Activated T-helper 17 cell treated with anti-CD3 and anti-CD28 coated beads, Interleukin-2, amount 50 U/mL, for 72 hours (primary cell): ENCODE results near the gene DKK3. TPM values are rescaled to one million over a fixed set of nuclear protein-coding genes. Genes with fewer than 3 reads are reported as not detected.
A peak's percentile ranks its signal among the peaks of the same experiment; 100 is the strongest.

Experiments used
- ATAC-seq: fragments of 150-1000 bp; cut with Tn5 transposase; replicated peaks from 2 replicates; pipeline ENCODE4 v1.10.0; 2021; ENCODE audit warnings: mild to moderate bottlenecking, moderate library complexity
- H3K27ac Mint-ChIP-seq: one replicate; pipeline ENCODE4 v1.8.0; 2022; ENCODE audit warnings: mixed read lengths
- H3K27me3 Mint-ChIP-seq: one replicate; pipeline ENCODE4 v1.8.0; 2022; ENCODE audit warnings: mixed read lengths
- H3K36me3 Mint-ChIP-seq: one replicate; pipeline ENCODE4 v1.8.0; 2022; ENCODE audit warnings: low read depth, mild to moderate bottlenecking, mixed read lengths
- H3K4me1 Mint-ChIP-seq: one replicate; pipeline ENCODE4 v1.8.0; 2022; ENCODE audit warnings: mixed read lengths
- H3K4me3 Mint-ChIP-seq: one replicate; pipeline ENCODE4 v1.8.0; 2022; ENCODE audit warnings: mild to moderate bottlenecking, mixed read lengths
- H3K9me3 Mint-ChIP-seq: one replicate; pipeline ENCODE4 v1.8.0; 2022; ENCODE audit warnings: mixed read lengths
- total RNA-seq, 2 donors: library from RNA; stranded (reverse); gene quantifications; one replicate each; pipeline ENCODE4 v1.2.3, GENCODE V29; 2022

The DKK3 gene
- total RNA-seq = not detected

DNA sequence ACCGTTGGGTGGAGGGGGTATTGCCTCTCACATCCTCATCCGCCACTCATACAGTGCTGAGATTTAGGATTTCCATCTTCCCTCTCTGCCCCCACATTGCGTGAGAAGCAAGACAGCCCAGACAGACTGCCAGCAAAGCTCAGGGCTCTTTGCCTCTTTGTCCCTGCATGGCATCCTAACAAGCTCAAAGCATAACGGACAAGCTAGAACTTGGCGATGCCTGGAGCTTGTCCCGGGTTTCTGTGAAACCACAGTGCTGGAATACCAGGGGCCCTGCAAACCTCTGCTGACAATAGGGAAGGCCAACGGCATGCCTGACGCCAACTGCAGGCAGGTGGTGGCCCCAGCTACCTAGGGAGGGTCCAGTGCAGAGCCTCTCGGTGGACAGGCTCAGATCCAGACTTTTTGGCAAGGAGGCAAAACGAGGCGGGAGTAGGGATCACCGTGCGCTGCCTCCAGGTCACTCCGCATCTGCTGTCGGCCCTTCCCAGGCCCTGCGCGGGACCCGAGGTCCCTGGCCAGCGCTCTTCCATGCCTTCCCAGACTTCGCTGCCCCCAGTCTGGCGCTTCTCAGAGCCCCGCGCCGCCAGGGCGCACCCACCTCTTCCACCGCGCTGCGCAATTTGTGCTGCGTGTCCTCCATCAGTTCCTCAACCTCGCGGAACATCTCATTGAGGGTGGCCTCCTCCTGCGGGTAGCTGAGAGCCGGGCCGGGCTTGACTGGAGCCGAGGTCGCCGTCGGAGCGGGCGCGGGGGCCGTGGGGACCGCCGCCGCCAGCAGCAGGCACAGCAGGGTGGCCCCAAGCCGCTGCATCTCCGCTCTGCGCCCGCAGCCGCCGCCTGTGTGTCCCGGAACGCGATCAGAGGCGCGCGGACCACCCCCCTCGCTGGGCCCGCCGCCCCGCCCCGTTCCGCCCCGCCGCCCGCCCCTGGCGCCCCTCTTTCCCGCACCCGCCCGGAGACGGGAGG, at the start of gene DKK3:
TSS of gene DKK3 (minus strand) at position 858 of the 969 bp plus-strand sequence. CDS start at position 814, 44 bp downstream.
- H3K36me3 Mint-ChIP-seq = no peaks in the 10 kb centered on the region
- peaks cover 5% of the 10 kb centered on the region for H3K4me1 Mint-ChIP-seq
- no peaks in the 10 kb centered on the region for H3K9me3 Mint-ChIP-seq
- H3K4me3 Mint-ChIP-seq = peak within 1 kb of the TSS; percentile 67
- H3K27ac Mint-ChIP-seq = no peak within 1 kb of the TSS
- peaks cover 55% of the 10 kb centered on the region for H3K27me3 Mint-ChIP-seq
- ATAC-seq = no peak

DNA sequence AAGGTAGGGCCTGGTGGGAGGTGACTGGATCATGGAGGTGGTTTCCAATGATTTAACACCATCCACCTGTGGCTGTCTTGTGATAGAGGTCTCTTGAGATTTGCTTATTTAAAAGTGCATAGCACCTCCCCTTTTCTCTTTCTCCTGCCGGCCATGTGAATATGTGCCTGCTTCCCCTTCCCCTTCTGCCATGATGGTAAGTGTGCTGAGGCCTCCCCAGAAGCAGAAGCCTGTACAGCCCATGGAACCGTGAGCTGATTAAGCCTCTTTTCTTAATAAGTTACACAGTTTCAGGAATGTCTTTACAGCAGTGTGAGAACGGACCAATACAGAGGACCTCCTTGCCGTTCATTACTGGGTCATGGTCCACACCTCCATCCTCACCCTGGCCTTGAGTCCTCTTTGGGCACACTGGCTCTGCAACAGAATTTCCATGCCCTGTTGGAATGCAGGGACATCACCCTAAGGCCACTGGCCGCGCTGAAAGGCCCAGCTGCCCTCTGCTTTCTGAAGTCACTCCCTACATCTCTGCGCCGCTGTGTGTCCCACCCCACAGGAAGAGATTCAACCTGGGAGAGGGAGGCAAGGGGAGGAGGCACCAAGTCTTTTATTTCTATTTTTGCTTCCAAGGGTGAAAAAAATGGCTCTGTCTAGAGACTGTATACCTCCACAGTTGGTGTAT, 49.0 kb upstream of the DKK3 start:
- ATAC-seq = no peak
- H3K27me3 Mint-ChIP-seq = no peaks in the 10 kb centered on the region
- H3K9me3 Mint-ChIP-seq = no peaks in the 10 kb centered on the region
- H3K4me1 Mint-ChIP-seq = no peaks in the 10 kb centered on the region
- no peaks in the 10 kb centered on the region for H3K36me3 Mint-ChIP-seq
- no peak overlapping the region for H3K4me3 Mint-ChIP-seq
- no peak overlapping the region for H3K27ac Mint-ChIP-seq

DNA sequence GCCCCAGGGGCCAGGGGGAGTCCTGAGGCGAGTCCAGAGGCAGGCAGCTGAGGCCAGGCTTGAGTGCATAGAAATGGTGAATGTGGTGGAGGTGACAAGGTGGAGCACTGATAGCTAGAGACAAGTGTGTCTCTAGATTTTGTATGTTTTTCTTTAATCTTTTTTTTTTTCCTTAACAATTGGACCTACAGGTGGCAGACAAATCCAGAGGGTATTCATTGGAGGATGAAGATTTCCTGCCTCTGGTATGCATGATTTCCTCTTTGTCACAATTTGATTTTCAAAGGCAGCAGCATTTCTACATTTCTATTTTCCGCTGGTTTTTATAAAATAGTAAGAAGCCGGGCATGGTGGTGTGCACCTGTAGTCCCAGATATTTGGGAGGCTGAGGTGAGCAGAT, 47.7 kb upstream of the DKK3 start:
- Mint-ChIP-seq H3K27me3 (no peaks in the 10 kb centered on the region), H3K4me3 (no peak overlapping the region), H3K4me1 (no peaks in the 10 kb centered on the region), H3K9me3 (no peaks in the 10 kb centered on the region), H3K27ac (peak overlapping the region; percentile 39), H3K36me3 (no peaks in the 10 kb centered on the region)
- ATAC-seq = no peak

DNA sequence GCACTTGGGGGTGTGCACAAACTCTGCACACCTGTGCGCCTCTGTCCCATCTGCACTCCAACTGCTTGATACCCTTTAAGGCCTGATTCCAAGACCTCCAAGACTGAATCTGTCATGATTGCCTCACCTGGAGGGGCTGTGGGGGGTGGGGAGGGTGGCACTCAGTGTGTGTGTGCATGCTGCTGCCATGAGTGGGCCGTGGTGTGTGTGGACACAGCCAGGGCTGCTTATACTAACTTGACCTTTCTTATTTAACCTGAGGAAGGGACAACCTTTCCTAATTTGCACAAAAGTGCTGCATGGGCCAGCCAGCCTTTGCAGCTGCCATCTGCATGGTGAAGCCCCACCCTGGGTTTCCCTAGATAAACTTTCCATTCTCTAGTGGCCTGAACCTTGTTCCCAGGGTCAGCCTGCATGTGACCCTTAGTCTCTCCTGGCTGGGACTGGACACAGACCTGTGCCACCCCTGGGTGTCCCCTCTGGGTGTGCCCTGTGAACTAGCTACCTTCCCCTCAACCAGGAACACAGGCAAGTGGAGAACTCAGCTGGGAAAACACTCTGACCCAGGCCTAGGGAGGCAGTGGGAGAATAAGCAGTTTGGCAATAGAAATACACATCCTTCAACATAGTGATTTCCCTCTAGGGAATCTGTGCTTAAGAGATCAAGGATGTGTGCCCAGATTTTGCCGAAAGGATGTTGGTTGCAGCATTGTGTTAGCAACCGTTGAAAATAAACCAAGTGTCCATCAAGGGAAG, 45.4 kb upstream of the DKK3 start:
- no peaks in the 10 kb centered on the region for H3K4me1 Mint-ChIP-seq
- no peaks in the 10 kb centered on the region for H3K27me3 Mint-ChIP-seq
- H3K27ac Mint-ChIP-seq = no peak overlapping the region
- H3K9me3 Mint-ChIP-seq = no peaks in the 10 kb centered on the region
- H3K36me3 Mint-ChIP-seq = no peaks in the 10 kb centered on the region
- no peak for ATAC-seq
- no peak overlapping the region for H3K4me3 Mint-ChIP-seq

DNA sequence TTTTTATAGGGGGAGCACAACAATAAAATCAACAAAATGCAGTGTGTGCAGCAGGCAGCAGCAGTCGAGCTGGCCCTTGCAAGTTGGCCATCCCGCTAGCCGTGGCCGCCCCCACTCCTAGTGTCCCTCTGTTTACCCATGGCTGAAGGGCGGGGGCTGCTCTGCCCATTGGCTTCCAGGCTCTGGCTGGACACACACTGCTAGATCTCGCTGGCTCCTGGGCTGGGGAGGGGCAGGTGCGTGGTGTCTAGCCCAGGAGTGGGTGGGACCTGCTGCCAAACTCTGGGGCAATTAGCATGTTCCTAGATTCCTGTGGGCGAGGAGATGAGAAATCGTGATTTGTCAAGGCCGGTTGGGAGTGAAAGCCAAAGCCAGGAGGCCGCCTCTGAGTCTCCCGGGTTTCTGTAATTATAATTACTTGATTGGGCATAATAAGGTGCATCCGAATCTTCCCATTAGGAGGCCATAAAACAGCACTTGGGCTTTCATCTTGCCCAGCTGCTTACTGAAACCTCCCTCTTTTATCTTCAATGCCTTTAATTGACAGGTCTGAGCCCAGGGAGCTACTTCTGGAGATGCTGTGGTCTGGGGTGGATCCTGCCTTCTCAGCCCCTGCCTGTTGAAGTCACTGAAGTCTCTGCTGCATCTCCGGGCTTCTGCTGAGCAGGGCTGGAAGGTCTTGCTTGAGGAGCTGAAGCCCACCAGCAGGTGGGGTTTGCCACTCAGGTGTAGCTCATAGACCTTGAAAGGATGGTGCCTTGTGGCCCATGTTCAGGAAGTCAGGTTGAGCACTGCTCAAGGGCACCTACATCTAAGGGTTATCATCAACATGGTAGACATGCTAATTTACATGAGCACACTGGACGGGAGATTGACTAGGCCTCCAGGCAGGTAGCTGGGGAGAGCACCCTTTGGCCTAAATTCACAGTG, 44.5 kb upstream of the DKK3 start:
- H3K4me3 Mint-ChIP-seq = no peak overlapping the region
- H3K9me3 Mint-ChIP-seq = no peaks in the 10 kb centered on the region
- H3K27ac Mint-ChIP-seq = no peak overlapping the region
- H3K4me1 Mint-ChIP-seq = no peaks in the 10 kb centered on the region
- no peaks in the 10 kb centered on the region for H3K27me3 Mint-ChIP-seq
- ATAC-seq = no peak
- no peaks in the 10 kb centered on the region for H3K36me3 Mint-ChIP-seq

DNA sequence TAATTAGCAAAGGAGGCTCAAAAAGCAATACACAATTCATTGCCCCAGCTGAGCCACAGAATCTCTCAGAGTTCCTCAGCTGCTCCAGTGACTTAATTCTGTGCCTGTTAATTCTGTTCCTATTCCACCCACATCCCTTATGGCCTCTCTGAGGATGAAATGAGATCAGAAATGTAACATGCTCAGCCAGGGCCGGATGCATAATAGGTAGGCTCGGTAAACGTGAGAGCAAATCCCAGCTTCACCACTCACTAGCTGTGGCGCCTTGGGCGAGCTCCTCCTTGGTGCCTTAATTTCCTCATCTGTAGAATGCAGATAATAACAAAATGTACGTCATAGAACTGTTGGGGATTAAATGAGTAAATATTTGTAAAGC, 42.8 kb upstream of the DKK3 start:
- Mint-ChIP-seq H3K36me3 (no peaks in the 10 kb centered on the region), H3K27me3 (no peaks in the 10 kb centered on the region), H3K4me3 (no peak overlapping the region), H3K4me1 (peaks cover 6% of the 10 kb centered on the region), H3K27ac (no peak overlapping the region), H3K9me3 (no peaks in the 10 kb centered on the region)
- no peak for ATAC-seq

DNA sequence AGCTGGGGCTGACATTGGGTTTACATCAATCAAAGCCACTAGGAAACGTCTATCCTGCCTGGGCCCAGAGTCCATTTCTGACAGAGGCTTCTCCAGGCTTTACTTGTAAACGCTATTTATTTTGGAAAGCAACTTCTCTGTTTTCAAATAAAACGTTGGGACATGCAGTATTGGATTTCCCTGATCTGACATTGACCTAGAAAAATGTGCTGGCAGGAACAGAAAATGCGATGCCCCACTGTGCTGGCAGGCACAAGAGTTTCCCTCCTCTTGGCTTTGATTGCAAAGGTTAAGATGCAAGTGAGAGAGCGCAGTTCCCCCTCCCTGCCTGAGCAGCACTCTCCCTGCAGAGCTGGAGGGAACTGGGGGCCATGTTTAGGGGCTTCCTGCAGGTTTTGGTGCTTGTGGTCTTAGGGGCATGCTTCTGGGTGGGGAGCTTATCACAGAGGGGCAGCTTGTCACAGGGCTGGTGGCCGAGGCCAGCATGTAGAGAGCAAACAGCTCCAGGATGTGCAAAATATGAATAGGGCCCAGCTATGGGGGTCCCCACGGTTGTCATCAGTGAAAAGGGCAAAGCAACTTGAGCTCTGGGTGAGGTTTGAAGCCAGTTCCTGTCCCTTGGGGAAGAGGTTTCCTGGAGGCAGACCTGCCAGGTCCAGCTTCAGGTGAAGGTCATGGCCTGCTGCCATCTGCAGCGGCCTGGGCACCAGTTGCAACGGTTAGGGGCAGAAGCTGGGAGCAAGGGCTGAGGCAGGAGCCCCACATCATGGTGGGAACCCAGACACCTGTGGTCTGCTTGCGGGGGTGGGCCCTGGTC, 42.3 kb upstream of the DKK3 start:
- H3K36me3 Mint-ChIP-seq = no peaks in the 10 kb centered on the region
- no peak overlapping the region for H3K4me3 Mint-ChIP-seq
- no peak for ATAC-seq
- no peaks in the 10 kb centered on the region for H3K9me3 Mint-ChIP-seq
- peaks cover 6% of the 10 kb centered on the region for H3K4me1 Mint-ChIP-seq
- no peak overlapping the region for H3K27ac Mint-ChIP-seq
- peaks cover 4% of the 10 kb centered on the region for H3K27me3 Mint-ChIP-seq

DNA sequence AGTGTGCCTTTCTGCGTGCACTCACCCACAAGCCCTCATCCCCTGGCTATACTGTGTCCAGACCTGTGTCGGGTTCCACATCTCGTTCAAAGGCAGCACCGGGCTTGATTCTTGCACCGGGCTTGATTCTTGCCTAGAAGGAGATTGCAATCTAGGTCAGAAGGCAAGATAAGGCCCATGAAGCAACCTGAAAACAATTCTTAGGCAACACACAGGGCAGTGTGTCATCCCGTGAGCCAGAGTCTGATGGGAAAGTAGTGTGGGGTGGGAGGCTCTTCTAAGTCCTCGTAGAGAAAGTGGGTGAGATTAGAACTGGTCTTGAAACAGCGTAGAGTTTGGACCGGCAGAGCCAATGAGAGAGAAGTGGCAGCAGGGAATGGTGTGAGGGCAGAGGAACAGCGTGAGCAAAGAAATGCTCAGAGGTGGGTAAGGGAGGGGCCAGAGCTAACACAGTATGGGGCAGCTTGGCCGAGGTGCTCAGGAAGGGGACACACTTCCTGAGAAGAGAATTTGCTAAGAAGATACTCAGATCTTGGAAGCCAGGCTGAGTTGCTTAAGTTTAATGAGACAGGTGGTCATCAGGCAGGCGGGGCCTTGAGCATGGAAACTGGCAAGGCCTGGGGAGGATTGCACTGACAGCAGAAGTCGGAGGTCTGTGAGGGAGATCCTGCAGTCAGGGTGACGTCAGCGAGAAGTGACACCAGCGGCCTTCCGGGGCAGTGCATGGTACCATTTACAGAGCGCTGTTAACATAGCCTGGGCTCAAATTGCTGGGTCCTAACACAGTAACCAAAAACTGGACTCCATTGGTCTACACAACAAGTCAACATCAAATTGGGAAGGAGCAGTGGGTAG, 40.7 kb upstream of the DKK3 start:
- H3K4me1 Mint-ChIP-seq = peaks cover 6% of the 10 kb centered on the region
- no peak for ATAC-seq
- no peaks in the 10 kb centered on the region for H3K36me3 Mint-ChIP-seq
- no peaks in the 10 kb centered on the region for H3K9me3 Mint-ChIP-seq
- H3K27me3 Mint-ChIP-seq = peaks cover 4% of the 10 kb centered on the region
- H3K27ac Mint-ChIP-seq = no peak overlapping the region
- H3K4me3 Mint-ChIP-seq = no peak overlapping the region

DNA sequence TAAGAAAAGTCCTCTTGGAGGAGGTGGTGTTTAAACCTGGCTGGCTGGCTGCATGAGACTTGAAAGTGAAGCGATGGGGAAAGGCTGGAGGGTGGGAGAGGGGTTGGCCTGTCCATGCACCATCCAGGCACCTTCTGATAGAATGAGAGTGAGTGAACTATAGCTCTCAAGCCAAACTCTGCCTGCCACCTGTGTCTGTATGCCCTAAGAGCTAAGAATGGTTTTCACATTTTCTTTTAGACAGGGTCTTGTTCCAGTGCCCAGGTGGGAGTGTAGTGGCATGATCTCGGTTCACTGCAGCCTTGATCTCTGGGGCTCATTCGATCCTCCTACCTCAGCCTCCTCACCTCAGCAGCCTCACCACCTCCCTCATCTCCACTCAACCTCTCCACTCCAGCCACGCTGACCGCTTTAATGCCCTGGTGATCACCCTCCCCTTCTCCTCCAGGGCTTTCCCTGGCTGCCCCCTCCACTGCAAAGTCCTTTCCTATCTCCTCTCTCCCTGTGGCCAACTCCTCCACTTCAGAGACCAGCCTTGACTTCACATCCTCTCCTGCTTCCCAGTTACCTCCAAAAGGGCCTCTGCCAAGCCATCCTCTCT, 38.3 kb upstream of the DKK3 start:
- Mint-ChIP-seq H3K27me3 (peaks cover 4% of the 10 kb centered on the region), H3K4me3 (no peak overlapping the region), H3K9me3 (no peaks in the 10 kb centered on the region), H3K27ac (peak overlapping the region; percentile 27), H3K4me1 (peaks cover 6% of the 10 kb centered on the region), H3K36me3 (no peaks in the 10 kb centered on the region)
- ATAC-seq = no peak

DNA sequence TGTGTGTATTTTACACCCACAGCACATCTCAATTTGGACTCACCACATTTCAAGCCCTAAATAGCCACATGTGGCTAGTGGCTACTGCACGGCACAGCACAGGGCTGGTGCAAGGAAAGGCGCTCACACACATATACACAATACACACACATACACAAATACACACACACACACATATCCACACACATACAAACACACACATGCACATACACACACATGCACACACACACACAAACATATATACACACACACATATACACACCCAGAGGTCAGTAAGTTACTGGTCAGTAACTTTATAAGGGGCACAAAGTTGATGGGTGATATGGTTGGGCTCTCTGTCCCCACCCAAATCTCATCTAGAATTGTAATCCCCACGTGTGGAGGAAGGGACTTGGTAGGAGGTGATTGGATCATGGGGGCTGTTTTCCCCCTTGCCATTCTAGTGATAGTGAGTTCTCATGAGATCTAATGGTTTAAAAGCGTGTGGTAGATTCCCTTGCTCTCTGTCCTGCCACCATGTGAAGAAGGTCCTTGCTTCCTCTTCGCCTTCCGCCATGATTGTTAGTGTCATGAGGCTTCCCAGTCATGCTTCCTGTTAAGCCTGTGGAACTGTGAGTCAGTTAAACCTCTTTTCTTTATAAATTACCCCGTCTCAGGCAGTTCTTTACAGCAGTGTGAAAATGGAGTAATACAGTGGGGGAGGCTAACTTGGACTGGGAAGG, 37.6 kb upstream of the DKK3 start:
- Mint-ChIP-seq H3K4me3 (no peak overlapping the region), H3K27ac (no peak overlapping the region), H3K36me3 (no peaks in the 10 kb centered on the region), H3K4me1 (peaks cover 6% of the 10 kb centered on the region), H3K27me3 (peaks cover 4% of the 10 kb centered on the region), H3K9me3 (no peaks in the 10 kb centered on the region)
- no peak for ATAC-seq

DNA sequence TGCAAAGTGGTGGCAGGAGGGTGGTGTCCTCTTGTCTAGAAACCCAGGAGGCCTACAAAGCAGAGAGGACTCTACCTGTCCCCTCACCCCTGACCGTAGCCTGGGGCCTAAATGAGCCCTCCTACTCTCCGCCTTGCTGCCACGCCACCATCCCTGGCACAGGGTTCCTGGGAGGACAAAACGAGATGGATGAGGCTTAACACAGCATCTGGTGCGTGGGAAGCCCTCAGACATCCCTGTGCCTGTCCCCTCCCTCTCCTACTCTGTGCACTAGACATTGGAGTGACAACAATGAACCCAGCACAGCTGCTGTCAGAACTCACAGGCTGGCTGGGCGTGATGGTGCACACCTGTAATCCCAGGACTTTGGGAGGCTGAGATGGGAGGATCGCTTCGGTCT, 36.4 kb upstream of the DKK3 start:
- Mint-ChIP-seq H3K27ac (no peak overlapping the region), H3K36me3 (no peaks in the 10 kb centered on the region), H3K4me1 (peaks cover 6% of the 10 kb centered on the region), H3K4me3 (no peak overlapping the region), H3K9me3 (no peaks in the 10 kb centered on the region), H3K27me3 (peaks cover 4% of the 10 kb centered on the region)
- ATAC-seq = no peak
